Stimulated activated CD8-positive, alpha-beta memory T cell treated with anti-CD3 and anti-CD28 coated beads, Interleukin-4, amount 100 ng/mL, for 48 hours (primary cell): ENCODE measurements around the gene SPO11.
A peak's percentile ranks its signal among the peaks of the same experiment; 100 is the strongest.

Experiments used
- DNase-seq: peaks from one replicate; pipeline ENCODE4 v3.0.0-alpha.2; 2020

The SPO11 gene

DNA sequence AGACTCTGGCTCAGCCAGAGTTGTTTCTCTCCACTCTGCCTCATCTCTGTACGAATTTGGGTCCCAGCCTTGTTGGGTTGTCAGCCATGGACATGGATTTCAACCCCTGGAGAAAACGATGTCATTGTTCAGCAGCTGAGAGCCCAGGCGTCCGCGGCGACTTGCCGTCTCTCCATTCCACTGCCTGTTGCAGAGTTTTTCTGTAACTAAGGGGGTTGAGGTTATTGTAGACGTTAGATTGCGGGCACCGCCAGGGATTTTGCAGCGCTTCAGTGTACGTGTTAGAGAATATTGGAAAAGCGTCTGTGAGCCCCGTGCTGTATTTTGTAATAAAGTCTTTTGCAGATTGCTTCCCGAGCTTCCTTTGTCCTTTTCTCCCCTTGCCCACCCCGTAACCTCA lies 48.5 kb downstream of the SPO11 start:
- DNase-seq: no peak

- peak; percentile 45 for DNase-seq
These were observed 49.2 kb downstream of the SPO11 start for GRCh38 chr20:57378646-57379262.

- no peak for DNase-seq
These were observed 49.7 kb downstream of the SPO11 start for GRCh38 chr20:57379263-57379647.

GRCh38 chr20:57380081-57380750 lies 50.6 kb downstream of the SPO11 start:
- peak; percentile 21 for DNase-seq

DNA sequence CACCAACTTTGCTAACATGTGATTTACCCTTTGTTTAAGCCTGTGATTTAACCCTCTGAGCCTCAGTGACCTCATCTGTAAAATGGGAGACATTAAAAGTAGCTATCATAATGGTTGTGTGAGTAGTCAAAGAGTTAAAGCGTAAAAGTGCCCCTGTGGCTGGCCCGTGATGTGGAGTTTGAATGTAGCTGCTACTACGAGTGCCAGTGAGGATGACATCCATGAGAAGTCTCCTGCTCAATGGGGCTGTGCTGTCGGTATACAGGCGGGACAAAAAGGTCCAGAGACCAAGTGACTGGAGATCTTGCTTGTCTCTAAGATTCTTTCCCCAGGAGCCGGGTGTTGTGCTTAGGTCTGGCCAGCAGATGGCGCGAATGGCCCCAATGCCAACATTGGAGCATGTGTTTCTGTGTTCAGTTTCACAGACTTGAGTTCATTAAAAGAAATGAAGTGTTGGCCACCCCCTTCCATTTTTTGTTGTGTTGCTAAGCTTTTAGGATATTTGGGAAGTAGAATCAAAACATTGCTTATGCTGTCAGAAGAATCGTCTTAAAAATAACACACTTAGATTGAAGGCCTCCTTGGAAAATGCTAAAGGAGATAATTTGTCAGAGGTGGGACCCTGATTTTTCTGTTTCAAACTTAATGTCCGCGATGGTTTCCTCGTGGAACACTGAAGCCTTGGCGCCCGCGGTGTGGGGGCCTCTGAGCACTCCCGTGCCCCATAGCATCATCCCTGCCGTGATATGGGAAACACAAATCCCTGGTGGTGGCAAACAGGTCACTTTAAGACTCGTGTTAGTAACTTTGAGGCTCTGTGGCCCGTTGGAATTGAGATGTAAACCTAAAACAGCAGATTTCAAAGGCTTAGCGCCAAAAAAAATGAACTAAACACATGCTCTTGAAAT lies 52.2 kb downstream of the SPO11 start:
- DNase-seq: peak; percentile 93

DNA sequence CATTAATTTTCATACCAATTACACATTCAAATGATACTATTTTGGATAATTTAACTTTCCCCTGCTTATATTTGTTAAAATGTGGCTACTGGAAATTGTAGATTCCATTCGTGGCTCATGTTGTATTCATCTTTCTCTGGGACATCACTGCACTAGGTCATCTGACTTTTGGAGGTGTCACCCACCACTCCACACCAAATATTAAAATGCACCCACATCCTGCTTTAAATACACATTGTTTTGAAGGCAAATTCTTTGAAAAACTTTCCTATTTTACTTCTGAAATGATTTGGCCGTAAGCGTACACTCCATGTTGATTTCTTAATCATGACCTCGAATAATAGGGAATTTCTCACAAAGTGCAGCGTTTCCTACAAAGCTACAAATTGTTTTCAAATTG lies 52.9 kb downstream of the SPO11 start:
- DNase-seq: no peak

DNA sequence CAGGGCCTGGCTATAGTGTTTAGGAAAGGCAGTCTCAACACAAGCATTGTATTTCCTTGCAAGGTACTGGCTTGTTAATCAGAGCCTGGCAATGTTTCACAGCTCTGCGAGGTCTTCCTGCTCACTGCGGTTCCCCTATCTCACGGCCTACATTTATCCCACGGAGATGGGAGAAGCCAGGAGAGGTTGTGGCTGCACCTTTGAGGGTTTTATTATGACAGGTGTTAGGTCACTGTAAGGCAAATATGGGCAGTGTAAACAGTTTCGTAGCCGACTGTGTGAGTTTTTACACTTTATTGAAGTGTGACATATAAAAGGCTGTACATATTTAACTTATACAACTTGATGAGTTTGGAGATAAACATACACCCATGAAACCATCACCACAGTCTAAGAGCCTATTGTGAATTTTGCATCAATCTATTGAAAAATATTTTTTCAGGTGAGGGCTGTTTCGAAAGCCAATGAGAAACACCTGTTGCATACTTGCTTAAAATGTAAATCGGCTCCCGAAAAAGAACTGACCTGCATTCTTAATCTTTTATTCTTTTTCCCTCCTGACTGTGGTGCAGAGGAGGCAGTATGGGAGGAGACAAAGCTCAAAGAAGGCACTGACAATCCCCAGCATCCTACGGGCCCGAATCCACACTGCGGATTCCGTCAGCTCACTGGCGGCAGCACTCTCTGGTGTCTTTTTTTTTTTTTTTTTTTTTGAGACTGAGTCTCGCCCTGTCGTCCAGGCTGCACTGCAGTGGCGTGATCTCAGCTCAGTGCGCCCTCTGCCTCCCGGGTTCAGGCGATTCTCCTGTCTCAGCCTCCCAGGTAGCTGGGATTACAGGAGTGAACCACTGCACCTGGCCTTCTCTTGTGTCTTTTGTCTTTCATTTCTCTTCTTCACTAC lies 54.1 kb downstream of the SPO11 start:
- DNase-seq: no peak

DNA sequence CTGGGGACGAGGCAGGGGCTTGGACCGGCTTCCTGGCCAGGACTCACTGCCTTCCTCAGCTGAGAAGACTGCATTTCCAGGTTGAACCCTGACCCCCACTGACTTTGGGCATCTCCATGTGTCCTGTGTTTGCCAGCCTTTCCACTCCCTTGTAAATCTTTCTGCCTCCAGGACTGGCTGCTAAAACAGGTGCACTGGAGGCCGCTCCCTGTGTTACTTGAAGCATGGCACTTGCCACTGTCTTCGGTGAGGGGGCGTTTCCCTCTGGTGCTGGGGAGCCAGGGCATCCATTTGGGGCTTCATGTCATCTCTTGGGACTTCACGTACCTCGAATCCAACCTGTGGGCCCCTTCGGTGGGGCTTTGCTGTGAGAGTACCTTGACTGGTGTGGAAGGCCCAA lies 54.9 kb downstream of the SPO11 start:
- DNase-seq: no peak

DNA sequence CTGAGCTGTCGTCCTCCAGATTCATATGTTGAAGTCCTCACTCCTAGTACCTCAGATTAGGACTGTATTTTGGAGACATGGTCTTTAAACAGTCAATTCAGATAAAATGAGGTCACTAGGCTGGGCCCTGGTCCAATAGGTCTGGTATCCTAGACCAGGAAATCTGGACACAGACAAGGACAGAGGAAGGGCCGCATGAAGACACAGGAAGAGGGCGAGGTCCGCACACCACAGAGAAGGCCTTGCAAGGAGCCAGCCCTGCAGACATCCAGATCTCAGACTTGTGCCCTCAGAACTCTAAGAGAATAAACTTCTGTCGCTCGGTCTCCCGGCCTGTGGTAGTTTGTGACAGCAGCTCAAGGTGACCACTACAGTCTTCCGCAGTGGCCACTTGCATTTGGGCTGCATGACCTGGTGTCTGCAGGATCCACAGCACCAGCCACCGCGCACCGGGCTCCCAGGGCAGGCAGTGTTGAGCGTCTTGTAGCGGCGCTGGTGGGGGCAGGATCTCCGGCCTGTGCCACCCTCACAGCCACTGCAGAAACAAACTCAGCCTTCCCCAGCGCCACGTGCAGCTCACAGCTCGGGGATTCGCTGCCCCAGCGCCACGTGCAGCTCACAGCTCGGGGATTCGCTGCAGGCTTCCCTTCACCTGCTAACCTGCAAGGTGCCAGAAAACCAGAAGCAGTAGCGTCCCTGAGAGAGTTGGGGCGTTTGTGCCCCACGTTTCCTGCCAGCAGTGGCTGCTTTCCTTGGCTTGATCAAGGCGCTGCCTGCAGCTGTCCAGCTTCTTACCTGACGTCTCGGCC lies 55.6 kb downstream of the SPO11 start:
- DNase-seq: no peak

GRCh38 chr20:57385940-57386339 lies 56.3 kb downstream of the SPO11 start:
- DNase-seq: no peak

- no peak for DNase-seq
These were observed 57.2 kb downstream of the SPO11 start for GRCh38 chr20:57386762-57387161.

DNA sequence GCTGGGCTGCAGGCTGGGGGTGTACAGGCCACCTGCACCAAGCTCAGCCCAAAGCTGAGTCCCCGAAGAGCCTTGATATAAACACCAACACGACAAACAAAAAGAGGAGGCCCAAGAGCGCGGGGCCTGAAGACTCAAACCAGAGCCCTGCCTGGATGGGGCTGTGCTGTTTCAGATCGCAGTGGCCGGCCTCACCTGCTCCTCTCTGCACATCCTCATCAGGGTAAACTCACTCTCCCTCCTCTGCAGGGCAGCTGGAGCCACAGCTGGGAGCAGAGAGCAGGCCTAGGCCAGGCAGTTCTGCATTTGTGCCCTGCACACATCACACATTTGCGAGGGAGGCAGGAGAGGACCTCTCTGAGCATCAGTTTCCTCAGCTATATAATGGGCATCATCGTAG lies 57.9 kb downstream of the SPO11 start:
- no peak for DNase-seq

DNA sequence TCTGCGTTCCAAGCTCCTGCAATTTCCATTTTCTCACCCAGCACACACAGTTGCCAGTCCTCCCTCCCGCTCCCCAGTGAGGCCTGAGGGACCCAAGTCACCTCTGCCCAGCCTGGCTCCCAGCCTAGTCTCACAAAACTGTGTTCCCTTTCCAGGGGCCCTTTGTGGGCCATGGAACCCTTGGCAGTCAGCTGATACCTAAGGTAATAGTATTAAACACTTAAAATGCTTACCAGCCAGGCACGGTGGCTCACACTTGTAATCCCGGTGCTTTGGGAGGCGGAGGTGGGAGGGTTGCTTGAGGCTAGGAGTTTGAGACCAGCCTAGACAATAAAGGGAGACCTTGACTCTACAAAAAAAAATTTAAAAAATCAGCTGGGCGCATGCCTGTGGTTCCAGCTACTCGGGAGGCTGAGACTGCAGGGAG lies 58.4 kb downstream of the SPO11 start:
- no peak for DNase-seq

DNA sequence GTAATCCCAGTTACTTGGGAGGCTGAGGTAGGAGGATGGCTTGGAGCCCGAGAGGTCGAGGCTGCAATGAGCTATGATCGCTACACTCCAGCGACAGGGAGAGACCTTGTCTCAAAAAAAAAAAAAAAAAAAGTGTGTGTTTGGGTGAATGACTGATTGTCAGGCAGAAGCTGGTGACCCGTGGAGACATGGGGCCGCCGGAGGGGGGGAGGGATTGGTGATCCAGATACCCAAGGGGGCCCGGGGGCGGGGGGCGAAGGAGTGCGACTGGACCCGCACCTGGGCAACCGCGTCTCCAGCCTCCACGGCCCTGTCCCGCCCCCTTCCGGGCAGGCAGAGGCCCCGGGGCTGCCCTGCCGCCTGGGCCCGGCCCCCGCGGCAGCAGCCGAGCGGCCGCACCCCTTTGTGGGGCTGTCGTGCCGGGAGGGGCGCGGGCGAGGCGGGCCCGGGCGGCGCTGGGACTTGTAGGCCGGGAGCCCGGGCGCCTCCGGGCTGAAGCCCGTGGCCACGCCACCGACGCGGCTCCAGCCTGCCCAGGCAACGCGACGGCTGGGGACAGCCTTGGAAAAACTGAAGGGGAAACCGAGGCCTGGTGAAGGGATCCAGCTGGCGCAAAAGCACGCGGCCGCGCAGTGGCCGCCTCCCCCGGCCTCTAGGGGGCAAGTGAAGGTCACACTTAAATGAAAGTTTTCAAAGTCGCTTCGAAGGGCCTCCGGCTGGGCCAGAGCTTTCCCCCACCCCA lies 59.5 kb downstream of the SPO11 start:
- peak; percentile 72 for DNase-seq

DNA sequence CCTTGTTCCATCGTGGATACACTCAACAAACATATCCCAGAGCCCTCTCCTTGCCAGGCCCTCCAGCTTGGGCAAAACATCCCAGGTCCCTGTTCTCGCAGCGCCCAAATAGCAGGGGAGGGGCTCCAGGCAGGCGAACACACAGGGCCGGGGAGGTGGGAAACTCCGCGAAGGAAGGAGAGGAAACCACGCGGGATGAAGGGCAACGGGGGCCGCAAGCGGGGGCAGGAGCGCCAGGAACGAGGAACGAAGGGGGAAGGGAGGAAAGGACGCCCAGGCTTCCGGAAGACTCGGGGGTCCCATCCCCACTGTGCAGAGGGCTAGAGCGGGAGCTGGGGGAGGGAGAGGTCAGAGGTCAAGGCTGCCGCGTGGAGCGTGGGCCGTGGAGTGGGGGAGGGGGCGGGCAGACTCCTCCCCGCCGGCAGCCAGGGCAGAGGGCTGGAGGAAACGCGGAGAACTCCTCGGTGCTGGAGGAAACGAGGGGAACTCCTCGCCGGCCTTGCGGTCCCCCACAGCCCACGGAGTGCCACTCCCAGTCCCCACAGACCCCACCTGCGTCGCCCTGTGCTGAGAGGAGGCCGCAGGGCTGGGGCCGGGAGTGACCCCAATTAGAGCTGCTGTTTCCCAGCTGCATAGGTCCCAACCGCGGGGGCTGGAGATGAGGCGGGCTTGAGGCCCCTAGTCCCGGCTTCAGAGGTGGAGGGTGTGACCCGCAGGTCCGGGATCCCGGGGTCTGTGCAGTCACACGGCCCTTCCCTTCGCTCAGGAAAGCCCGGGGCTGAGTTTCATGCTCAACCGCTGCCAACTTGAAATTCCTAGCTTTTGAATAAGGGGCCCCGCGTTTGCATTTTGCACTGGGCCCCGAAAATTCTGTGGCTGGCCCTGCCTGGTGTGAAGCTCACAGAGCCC lies 60.3 kb downstream of the SPO11 start:
- peak; percentile 80 for DNase-seq

DNA sequence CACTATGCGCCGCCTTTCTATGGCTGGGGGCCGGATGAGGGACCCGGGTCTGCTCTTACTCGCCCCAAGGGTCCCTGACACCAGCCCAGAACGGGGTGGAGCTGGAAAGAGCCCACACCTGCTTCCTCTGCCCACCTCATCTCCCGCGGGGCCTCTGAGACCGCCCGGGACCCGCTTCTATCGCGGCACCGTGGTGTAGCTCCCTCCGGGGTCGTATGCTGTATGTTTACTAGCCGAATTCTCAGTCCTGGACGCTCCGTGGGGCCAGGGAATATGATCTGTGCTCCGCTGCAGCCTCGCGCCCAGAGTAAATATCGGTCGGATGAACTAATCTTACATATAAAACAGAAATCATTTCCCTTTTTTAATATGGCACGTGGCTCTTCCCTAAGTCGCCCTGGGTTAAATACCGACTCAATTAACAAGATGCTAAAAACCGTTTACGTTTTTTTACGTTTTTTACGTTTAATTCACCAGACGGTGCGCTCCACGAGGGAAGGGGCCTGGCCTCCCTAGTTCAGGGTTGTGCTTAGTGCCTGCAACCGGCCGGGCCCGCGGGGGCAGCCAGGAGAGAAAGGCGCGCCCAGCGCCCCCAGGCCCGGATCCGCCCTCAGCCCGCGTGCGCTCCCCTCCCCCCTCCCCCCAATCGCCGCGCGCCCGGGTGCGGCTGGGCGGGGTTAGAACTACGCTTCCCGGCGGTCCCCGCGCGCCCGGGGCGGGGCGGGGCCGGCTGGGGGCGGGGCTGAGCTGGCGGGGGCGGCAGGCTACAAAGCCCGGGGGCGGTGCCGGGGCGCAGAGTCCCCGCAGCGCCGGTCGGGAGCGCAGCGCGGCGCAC lies 61.2 kb downstream of the SPO11 start, which contains the start of gene RBM38:
TSS of gene RBM38 (plus strand) at position 793 of the 835 bp plus-strand sequence. CDS start 186 bp downstream, outside the sequence.
- peak; percentile 87 for DNase-seq

- DNase-seq: peak; percentile 49
These were observed 62.1 kb downstream of the SPO11 start for GRCh38 chr20:57391439-57392301.
